ENCODE data around the gene WARS2.

GRCh38 chr1:119116725-119117124 is 23.7 kb downstream of the WARS2 start:
- TF ChIP-seq CTCF (conservative IDR thresholded peaks at IDR 0.05; ENCODE audit: low read length) (no peak), EZH2phosphoT487 (IDR thresholded peaks at IDR 0.05; ENCODE audit: borderline replicate concordance, low read depth, low read length) (no peak)
